RPMI7951 (cell line): Measurements from ENCODE around the gene EPO. TPM values are rescaled to one million over a fixed set of nuclear protein-coding genes. Genes with fewer than 3 reads are reported as not detected.

Experiments
- DNase-seq: peaks from one replicate; pipeline ENCODE4 v3.0.0-alpha.2; 2012; ENCODE audit warnings: low read depth
- total RNA-seq: library from RNA; depleted of rRNA; stranded (reverse); fragments of >200 nt; shearing (Covaris generic); gene quantifications from 2 replicates; pipeline ENCODE4 v1.2.3, GENCODE V29; 2014; rRNA removed

Gene EPO
- not detected in 2 replicates for total RNA-seq

GRCh38 chr7:100720279-100720670 is at the start of gene EPO:
Gene EPO, plus strand, starts transcription at chr7:100720468. Its CDS starts 513 bp downstream, at chr7:100720981.
- DNase-seq: no peak

GRCh38 chr7:100671353-100672327 is 48.6 kb upstream of the EPO start:
- DNase-seq: no peak

- DNase-seq: peak; percentile 99
Measured at GRCh38 chr7:100673302-100673941, 46.8 kb upstream of the EPO start, which contains the start of gene GNB2. Gene GNB2, plus strand, starts transcription at chr7:100673740. Its CDS starts 2,526 bp downstream, at chr7:100676266.

DNA sequence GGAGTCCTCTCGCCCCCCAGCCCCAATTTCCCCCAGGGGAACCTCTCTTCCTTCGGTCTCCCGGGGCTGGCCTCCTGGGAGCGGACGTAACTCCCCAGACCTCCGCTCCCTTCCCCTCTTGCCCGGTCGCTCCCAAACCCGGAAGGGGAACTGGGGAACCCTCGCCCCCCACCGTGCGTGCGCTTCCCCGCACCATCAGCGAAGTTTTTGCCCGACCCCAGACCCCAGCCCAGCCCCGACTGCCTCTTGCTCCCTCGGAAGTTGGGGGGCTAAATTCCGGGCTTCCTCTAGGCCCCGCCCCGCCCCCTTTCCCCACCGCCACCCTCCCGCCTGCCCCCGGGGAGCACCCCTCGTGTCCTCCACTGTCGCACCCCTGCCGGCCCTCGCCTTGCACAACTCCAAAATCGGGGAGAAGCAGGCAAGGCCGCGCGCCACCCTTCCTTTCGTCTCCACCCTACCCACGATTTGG is 46.3 kb upstream of the EPO start:
- DNase-seq: no peak

- no peak for DNase-seq
Measured at GRCh38 chr7:100674411-100675104, 45.7 kb upstream of the EPO start.

DNA sequence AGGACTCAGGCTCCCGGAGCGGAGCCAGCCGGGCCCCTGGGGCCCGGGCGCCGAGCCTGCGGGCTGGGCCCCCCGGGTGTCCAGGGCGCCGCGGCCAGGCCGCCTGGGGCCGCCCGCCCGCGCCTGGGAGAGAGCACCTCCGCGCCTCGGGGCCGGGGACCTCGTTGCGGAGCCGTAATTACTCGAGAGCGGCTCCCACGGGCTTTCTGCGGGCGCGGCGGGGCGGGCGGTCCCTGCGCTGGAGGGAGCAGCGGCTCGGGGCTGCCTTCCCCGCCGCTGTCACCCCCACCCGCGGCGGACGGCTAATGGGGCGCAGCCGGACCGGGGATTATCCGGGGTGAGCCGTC is 45.2 kb upstream of the EPO start:
- peak; percentile 27 for DNase-seq

GRCh38 chr7:100675581-100676350 is 44.5 kb upstream of the EPO start:
- peak; percentile 60 for DNase-seq

DNA sequence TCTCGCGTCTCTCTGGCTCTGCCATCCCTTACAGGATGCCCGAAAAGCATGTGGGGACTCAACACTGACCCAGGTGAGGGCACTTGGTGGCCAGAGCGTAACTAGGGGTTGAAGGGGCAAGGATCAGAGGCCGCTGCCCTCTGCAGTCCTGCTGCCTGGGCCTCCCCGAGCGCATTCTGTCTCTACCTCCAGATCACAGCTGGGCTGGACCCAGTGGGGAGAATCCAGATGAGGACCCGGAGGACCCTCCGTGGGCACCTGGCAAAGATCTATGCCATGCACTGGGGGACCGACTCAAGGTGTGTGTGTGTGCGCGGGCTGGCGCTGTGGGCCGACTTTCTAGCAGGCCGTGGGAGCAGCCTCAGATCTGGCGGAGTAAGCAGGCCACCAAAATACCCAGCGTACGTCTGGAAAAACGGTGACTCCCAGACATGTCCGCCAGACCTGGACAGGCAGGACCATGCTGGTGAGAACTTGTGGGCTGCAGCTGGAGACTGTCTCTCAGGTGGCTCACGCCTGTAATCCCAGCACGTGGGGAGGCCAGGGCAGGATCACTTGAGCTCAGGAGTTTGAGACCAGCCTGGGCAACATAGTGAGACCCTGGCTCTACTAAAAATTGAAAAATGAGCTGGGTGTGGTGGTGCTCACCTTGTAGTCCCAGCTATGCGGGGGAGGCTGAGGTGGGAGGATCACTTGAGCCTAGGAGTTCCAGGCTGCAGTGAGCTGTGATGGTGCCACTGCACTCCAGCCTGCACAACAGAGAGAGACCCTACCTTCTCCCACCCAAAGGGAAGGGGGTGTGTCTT is 43.6 kb upstream of the EPO start:
- no peak for DNase-seq

- no peak for DNase-seq
Measured at GRCh38 chr7:100677308-100678267, 42.7 kb upstream of the EPO start.

GRCh38 chr7:100678291-100678984 is 41.8 kb upstream of the EPO start:
- DNase-seq: no peak

DNA sequence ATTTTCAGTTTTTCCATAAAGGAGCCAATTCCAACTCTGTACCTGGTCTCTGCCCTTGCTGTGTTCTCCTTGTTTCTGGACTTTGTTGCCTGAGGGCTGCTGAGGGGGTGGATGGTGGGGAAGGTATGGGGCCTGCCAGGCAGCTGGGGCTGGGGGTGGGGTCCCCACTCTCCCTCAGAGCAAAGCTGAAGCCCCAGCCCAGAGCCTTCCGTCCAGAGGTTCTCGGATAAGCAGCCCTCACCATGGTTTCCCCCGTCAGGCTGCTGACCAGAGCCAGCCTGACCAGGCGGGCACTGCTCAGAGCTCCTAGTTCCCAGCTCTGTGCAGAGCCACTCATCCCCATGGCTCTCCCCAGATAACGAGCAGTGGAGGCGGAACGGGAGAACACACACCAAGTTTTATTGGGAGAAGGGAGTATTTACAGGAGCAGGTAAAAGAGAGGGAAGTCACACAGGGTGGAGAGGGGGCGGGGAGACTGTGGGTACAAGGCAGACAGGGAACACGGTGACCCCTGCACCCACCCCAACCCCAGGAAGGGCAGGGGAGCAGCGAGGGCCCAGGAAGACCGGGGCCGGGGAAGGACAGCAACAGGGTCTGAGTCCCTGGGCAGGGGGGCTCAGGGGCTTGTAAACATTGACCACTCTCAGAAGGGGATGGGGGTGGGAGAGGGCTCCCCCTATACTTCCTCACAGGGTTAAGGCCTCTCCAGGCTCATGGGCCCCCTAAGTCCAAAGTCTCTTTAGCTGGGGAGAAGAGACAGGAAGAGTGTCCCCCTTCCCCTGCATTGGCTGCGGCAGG is 40.9 kb upstream of the EPO start:
- DNase-seq: no peak

- no peak for DNase-seq
Measured at GRCh38 chr7:100679927-100680575, 40.2 kb upstream of the EPO start.

DNA sequence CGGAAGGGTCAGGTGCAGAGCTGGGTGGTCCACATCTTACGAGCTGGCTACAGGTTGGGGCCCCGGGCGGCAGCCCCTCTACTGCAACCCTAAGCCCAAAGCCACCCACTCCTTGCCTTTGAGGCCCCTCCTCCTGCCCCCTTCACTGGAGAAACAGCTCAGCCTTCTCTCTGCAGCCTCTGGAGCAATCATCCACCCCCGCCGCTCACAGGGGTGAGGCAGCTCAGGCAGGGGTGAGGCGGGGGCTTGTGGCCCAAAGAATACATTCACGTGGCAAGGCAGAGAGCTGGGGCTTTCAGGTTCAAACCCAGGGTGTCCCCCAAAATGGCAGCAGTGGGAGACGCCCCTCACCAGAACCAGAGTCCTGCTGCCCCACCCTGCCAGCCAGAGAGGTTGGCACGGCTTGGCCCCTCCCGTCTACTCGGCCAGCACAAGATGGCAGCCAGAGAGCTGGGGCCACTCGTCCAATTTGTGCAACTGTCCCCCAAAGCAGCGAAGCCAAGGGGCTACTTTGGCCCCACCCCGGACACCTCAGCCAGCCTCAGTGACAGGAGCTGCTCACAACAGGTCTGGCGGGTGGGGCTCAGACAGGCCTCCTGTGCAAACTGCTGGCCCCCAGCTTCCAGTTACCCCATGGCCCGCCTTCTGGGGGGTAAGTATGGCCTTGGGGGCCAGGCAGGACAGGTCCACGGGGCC is 39.5 kb upstream of the EPO start:
- DNase-seq: no peak

GRCh38 chr7:100681491-100682227 is 38.6 kb upstream of the EPO start:
- no peak for DNase-seq

GRCh38 chr7:100682228-100682741 is 38.0 kb upstream of the EPO start:
- peak; percentile 75 for DNase-seq
